Measurements from ENCODE around the gene TSPAN31. TPM values are rescaled to one million over a fixed set of nuclear protein-coding genes. Genes with fewer than 3 reads are reported as not detected.

Gene TSPAN31
- total and polyA plus RNA-seq, 8 donors = 10.1 to 46.8 (median 19.4) TPM

GRCh38 chr12:57781244-57781643, 36.4 kb downstream of the TSPAN31 start:
- Histone ChIP-seq H3K9me3 (no peaks in the 10 kb centered on the region), H3K27ac (peak overlapping the region in 2 of 5 donors; percentile 14 to 77), H3K4me1 (peaks cover 8 to 32% (median 20%) of the 10 kb centered on the region in 4 donors), H3K4me3 (no peak overlapping the region), H3K27me3 (no peaks in the 10 kb centered on the region), H3K36me3 (peaks cover 6 to 27% (median 24%) of the 10 kb centered on the region in 4 donors)
- intact Hi-C loops (cut with DNase I; ENCODE audit: low total_unique reads) = no loop called here
- no peak for TF ChIP-seq POLR2AphosphoS5 (IDR thresholded peaks at IDR 0.05)
- no peak for TF ChIP-seq CTCF (IDR thresholded peaks at IDR 0.05)
- TF ChIP-seq POLR2A (IDR thresholded peaks at IDR 0.05) = no peak
- DNase-seq = no peak
- 84 to 97% (median 91%) methylated on average over 3 of the region's 3 CpGs for WGBS, 5 donors

- peaks cover 8 to 32% (median 20%) of the 10 kb centered on the region in 4 donors for H3K4me1 ChIP-seq
- intact Hi-C loops (cut with DNase I; ENCODE audit: low total_unique reads) = no loop called here
- H3K9me3 ChIP-seq = no peaks in the 10 kb centered on the region
- H3K4me3 ChIP-seq = no peak overlapping the region
- 59 to 74% (median 66%) methylated on average over 2 of the region's 2 CpGs for WGBS, 5 donors
- TF ChIP-seq CTCF (IDR thresholded peaks at IDR 0.05) (no peak), POLR2AphosphoS5 (IDR thresholded peaks at IDR 0.05) (no peak), POLR2A (IDR thresholded peaks at IDR 0.05) (no peak), EP300 (IDR thresholded peaks at IDR 0.05) (no peak)
- H3K27me3 ChIP-seq = no peaks in the 10 kb centered on the region
- H3K36me3 ChIP-seq = peaks cover 11 to 31% (median 29%) of the 10 kb centered on the region in 4 donors
- DNase-seq = no peak
- peak overlapping the region in 2 of 5 donors; percentile 14 to 77 for H3K27ac ChIP-seq
These were observed 37.0 kb downstream of the TSPAN31 start for GRCh38 chr12:57781801-57782200.

GRCh38 chr12:57782243-57782607, 37.4 kb downstream of the TSPAN31 start:
- peak in 1 of 2 donors; percentile 28 for DNase-seq
- Histone ChIP-seq H3K4me3 (peak overlapping the region; percentile 76 to 99 (median 96)), H3K27me3 (no peaks in the 10 kb centered on the region), H3K36me3 (peaks cover 15 to 35% (median 34%) of the 10 kb centered on the region in 4 donors), H3K4me1 (peaks cover 8 to 32% (median 20%) of the 10 kb centered on the region in 4 donors), H3K27ac (peak overlapping the region in 3 of 5 donors; percentile 77 to 85 (median 85)), H3K9me3 (no peaks in the 10 kb centered on the region)
- TF ChIP-seq CTCF (IDR thresholded peaks at IDR 0.05) (no peak), EP300 (IDR thresholded peaks at IDR 0.05) (no peak), POLR2A (IDR thresholded peaks at IDR 0.05) (no peak), POLR2AphosphoS5 (IDR thresholded peaks at IDR 0.05) (no peak)
- intact Hi-C loops (cut with DNase I; ENCODE audit: low total_unique reads) = no loop called here
- 9 to 14% (median 10%) methylated on average over 4 of the region's 4 CpGs for WGBS, 5 donors

- Histone ChIP-seq H3K36me3 (peaks cover 15 to 42% (median 40%) of the 10 kb centered on the region in 4 donors), H3K27me3 (no peaks in the 10 kb centered on the region), H3K4me3 (peak within 1 kb of the TSS; percentile 76 to 99 (median 96)), H3K4me1 (peaks cover 8 to 32% (median 20%) of the 10 kb centered on the region in 4 donors), H3K9me3 (no peaks in the 10 kb centered on the region), H3K27ac (peak within 1 kb of the TSS; percentile 43 to 85 (median 77))
- peak; percentile 96 to 98 for DNase-seq
- intact Hi-C loops (cut with DNase I; ENCODE audit: low total_unique reads) = no loop called here
- TF ChIP-seq POLR2A (IDR thresholded peaks at IDR 0.05) (peak in 1 of 4 donors; percentile 5), POLR2AphosphoS5 (IDR thresholded peaks at IDR 0.05) (peak; percentile 92 to 98 (median 93)), EP300 (IDR thresholded peaks at IDR 0.05) (peak; percentile 36), CTCF (IDR thresholded peaks at IDR 0.05) (peak in 6 of 7 experiments; percentile 86 to 99 (median 90))
- 0 to 1% (median 1%) methylated on average over 41 to 45 of the region's 45 CpGs for WGBS, 5 donors
These were observed 38.0 kb downstream of the TSPAN31 start, which contains the start of gene TSFM for GRCh38 chr12:57782608-57783465. Gene TSFM, plus strand, starts transcription at chr12:57782787. Its CDS starts 15 bp downstream, at chr12:57782802.

Measured in stomach (tissue), 9 donors.